ENCODE results near the gene CBLC. TPM values are rescaled to one million over a fixed set of nuclear protein-coding genes. Genes with fewer than 3 reads are reported as not detected.

CBLC gene
- total RNA-seq, 2 donors from 2014 or later, result 0.42 TPM; not detected in 1

DNA sequence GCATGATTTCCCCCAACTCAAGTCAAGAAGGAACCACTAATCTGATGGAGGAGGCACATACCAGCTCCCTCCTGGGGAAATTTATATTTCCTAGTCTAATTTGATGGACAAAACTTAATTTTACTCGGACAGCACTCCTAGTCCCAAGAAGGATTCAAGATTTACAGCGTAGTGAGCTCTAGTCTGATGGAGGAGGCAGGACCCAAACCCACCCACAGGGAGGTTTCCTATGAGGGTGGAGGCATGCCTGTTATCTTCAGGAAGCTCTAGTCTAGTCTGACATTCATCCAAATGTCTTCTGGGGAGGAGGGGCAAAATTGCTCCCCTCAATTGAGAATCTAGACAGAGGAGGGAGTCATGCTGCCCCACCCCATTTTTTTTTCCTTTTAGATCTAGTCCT lies 39.6 kb upstream of the CBLC start:
- no peaks in the 10 kb centered on the region for H3K27me3 ChIP-seq (replicated peaks; ENCODE audit: insufficient read depth)
- H3K9me3 ChIP-seq, result no peaks in the 10 kb centered on the region
- no peak overlapping the region for H3K4me3 ChIP-seq
- TF ChIP-seq CTCF (IDR thresholded peaks at IDR 0.05), result no peak
- H3K36me3 ChIP-seq, result no peaks in the 10 kb centered on the region
- H3K4me1 ChIP-seq (ENCODE audit: control insufficient read depth in 1 of 2, low read depth in 2 of 2), result peaks cover 23 to 50% of the 10 kb centered on the region in 2 donors
- no peak for ATAC-seq (ENCODE audit: insufficient number of reproducible peaks, low FRiP score, low read depth)
- DNase-seq (ENCODE audit: low spot score), result no peak
- H3K27ac ChIP-seq, result no peak overlapping the region

DNA sequence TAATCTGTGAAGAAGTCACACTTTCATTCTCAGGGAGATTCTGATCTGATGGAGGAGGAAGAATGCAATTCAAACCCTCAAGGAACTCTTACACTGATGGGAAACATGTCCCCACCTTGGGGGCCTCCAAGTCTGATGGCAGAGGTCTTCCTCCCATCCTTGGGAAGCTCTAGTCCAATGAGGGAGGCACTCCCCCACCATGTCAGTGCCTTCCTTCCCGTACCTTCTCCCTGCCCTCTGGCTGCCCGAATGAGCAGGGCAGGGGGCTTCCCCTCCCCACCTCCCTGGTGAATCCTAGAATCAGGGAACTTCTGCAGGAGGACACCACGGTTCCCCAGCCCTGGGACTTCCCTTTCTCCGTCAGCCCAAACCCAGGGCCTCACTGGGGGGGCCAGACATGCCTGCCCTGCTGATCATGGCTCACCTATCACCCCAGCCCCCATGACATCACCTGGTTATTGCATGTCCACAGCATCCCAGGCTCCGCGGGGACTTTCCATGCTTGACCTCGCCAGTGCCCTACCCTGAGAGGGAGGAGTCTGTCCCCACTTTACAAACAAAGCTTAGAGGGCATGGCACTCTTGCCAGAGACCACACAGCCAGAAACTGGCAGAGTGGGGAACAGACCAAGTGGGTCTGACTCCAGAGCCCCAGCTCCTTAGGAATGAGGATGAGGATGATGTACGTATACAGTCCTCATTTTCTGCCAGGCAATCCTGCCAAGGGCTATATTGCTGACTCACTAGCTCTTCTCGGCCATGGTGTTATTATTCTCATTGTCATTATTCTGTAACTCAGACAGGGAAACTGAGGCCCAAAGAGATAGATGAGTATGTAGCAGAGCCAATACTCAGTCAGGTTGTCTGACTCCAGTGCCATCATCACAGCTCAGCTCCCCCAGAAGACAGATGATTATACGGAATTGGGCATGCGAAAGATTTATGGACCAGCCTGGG lies 38.8 kb upstream of the CBLC start:
- Histone ChIP-seq H3K36me3 (no peaks in the 10 kb centered on the region), H3K4me1 (ENCODE audit: control insufficient read depth in 1 of 2, low read depth in 2 of 2) (peaks cover 31 to 57% of the 10 kb centered on the region in 2 donors)

DNA sequence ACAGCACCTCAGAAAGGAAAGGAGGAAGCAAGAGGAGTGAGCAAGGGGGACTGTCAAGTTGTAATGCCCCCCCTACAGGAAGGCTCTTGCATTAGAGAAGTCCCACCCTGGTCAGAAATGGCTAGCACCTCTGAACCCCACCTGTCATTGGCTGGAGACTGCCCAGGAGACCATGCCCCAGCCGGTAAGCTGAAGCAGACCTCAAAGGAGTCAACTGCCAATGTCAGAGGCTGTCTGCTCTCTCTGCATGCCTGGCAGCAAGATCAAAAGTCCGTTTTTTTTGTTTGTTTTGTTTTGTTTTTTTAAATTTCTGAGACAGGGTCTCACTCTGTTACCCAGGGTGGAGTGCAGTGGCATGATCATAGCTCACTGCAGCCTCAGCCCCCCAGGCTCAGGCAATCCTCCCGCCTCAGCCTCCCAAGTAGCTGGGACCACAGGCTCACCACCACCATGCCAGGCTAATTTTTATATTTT lies 37.3 kb upstream of the CBLC start:
- ATAC-seq (ENCODE audit: insufficient number of reproducible peaks, low FRiP score, low read depth) (no peak), DNase-seq (ENCODE audit: low spot score) (no peak)
- H3K9me3 ChIP-seq, result no peaks in the 10 kb centered on the region
- H3K36me3 ChIP-seq, result no peaks in the 10 kb centered on the region
- no peak for TF ChIP-seq CTCF (IDR thresholded peaks at IDR 0.05)
- H3K4me3 ChIP-seq, result no peak overlapping the region
- H3K27ac ChIP-seq, result no peak overlapping the region
- H3K27me3 ChIP-seq (replicated peaks; ENCODE audit: insufficient read depth), result no peaks in the 10 kb centered on the region
- H3K4me1 ChIP-seq (ENCODE audit: control insufficient read depth in 1 of 2, low read depth in 2 of 2), result peaks cover 41 to 67% of the 10 kb centered on the region in 2 donors

More for the DNA sequence above, 38.8 kb upstream of the CBLC start:
- H3K27me3 ChIP-seq (replicated peaks; ENCODE audit: insufficient read depth), result no peaks in the 10 kb centered on the region
- ATAC-seq (ENCODE audit: insufficient number of reproducible peaks, low FRiP score, low read depth) (no peak), DNase-seq (ENCODE audit: low spot score) (no peak)
- no peak overlapping the region for H3K27ac ChIP-seq
- no peak for TF ChIP-seq CTCF (IDR thresholded peaks at IDR 0.05)
- H3K9me3 ChIP-seq, result no peaks in the 10 kb centered on the region
- H3K4me3 ChIP-seq, result no peak overlapping the region

GRCh38 chr19:44741258-44741731 lies 36.4 kb upstream of the CBLC start:
- Histone ChIP-seq H3K4me1 (ENCODE audit: control insufficient read depth in 1 of 2, low read depth in 2 of 2) (peaks cover 50 to 75% of the 10 kb centered on the region in 2 donors), H3K4me3 (no peak overlapping the region), H3K27ac (peak overlapping the region; percentile 67 to 70), H3K9me3 (no peaks in the 10 kb centered on the region), H3K36me3 (no peaks in the 10 kb centered on the region), H3K27me3 (replicated peaks; ENCODE audit: insufficient read depth) (no peaks in the 10 kb centered on the region)
- TF ChIP-seq CTCF (IDR thresholded peaks at IDR 0.05), result no peak
- ATAC-seq (ENCODE audit: insufficient number of reproducible peaks, low FRiP score, low read depth) (peak; percentile 3), DNase-seq (ENCODE audit: low spot score) (no peak)

- Histone ChIP-seq H3K27ac (peak overlapping the region; percentile 67 to 85), H3K27me3 (replicated peaks; ENCODE audit: insufficient read depth) (no peaks in the 10 kb centered on the region), H3K9me3 (no peaks in the 10 kb centered on the region), H3K36me3 (no peaks in the 10 kb centered on the region), H3K4me3 (peak overlapping the region; percentile 10), H3K4me1 (ENCODE audit: control insufficient read depth in 1 of 2, low read depth in 2 of 2) (peaks cover 50 to 80% of the 10 kb centered on the region in 2 donors)
- ATAC-seq (ENCODE audit: insufficient number of reproducible peaks, low FRiP score, low read depth) (peak; percentile 89), DNase-seq (ENCODE audit: low spot score) (peak; percentile 96)
- TF ChIP-seq CTCF (IDR thresholded peaks at IDR 0.05), result no peak
Measured at GRCh38 chr19:44741841-44742329, 35.8 kb upstream of the CBLC start.
